GM19397 (cell line): ENCODE measurements around the gene PPM1J.

Experiments used
- ATAC-seq: cut with Tn5 transposase; IDR thresholded peaks from one replicate; pipeline ENCODE4 v1.9.1; 2021; ENCODE audit warnings: mild to moderate bottlenecking, moderate library complexity; ENCODE audit not compliant: unreplicated experiment

PPM1J gene

DNA sequence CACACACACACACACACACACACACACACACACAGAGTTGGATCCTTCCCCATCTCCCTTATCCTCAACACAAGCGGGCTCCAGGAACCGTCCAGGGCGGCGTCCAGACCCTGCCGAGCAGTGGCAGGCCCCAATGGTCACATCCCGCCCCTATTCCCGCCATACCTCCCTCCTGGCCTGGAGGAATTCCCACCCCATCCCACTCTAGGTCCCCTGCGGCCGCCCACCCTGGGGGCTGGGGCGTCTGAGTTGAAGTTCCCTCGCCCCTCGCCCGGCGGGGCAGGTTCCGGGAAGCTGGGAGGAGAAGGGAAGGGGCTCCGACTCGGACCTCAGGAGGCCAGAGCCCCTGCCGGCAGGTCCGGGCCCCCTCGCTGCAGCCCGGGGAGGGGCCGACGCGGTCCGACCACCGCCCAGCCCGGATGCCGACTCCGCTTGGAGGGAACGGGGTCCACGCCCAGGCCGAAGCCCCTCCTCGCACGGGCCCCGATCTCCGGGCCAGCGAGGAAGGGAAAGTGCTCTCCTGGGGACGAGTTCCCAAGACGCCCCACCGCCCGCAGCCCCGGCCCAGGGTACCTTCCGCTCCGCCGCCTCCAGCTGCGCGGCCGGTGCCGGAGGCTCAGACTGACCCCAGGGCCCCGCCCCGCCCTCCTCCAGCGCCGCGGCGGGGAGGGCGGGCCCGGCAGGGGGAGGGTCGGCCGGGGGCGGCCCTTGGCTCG lies 8.5 kb downstream of the PPM1J start, which contains the start of gene RHOC:
Gene RHOC (minus strand): TSS at position 623 of the 716 bp plus-strand sequence. CDS start 3,328 bp downstream, outside the sequence.
- peak; percentile 81 for ATAC-seq

DNA sequence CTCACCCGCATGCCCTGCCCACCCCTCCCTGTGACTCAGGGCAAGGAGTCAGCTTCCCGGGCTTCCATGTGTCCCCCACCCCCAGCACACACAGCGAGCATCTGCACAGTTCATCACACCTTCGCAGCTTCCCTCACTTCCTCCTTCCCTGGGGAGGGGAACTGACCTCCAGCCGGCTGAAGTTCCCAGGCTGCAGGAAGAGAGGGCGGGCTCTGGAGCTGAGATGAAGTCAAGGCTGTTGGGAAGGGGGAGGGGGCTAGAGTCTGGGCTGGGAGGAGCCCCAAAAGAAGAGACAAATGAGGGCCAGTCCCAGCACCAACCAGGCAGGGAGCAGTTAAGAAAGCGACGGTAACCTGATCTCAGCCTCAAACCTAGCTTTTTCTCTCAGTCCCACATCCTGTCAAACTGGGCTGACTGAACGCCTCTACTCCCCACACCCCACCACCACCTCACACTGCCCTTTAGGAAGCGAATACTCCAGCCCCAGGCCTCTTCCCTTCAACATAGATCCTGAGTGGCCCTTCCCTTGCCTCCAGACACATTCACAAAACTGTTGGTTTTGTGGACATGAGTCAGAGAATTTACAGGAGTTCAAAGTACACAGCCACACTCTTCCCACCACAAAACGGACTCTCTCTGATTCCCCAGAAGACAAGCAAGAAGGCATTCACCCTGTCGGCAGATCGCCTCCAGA lies 10.1 kb downstream of the PPM1J start:
- ATAC-seq = peak; percentile 42

DNA sequence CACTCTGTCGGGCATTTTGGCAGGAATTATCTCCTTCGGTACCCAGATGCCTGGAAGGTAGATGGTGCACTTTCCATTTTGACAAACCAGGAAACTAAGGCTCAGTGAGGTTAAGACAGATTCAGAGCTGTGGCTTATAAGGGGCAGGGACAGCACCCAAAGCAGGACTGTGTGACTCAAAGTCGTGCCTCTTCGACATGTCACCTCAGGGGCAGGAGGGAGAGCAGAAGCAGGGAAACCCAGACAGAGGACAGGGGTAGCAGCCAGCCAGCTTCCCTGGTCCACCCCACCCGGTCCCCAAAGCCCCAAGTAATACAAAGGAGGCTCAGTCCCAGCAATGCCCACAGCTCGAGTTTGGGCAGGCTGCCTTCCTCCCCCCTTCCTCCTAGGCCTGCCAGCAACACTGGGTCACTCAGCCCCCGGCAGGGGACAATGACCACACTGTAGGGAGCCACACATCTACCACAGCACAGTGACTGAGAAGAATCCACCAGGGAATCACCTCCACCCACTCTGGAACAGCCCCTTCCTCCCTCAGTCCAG lies 10.7 kb downstream of the PPM1J start:
- no peak for ATAC-seq

DNA sequence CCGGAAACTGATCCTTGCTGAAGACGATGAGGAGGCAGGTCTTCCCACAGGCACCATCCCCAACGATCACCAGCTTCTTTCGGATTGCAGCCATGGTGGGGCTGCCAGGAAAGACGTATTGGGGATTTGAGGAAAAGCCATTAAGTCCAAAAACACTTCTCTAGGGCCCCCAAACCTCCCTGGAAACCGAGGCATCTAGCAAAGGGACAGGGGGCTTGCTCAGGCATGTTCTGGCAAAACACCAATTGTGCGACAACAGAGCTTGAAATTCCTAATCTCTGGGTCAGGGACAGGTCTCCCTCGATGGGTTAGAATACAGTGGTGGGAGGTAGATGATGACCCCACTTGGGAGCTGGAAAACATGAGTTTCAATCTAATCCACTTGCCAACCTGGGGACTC lies 11.4 kb downstream of the PPM1J start:
- no peak for ATAC-seq

GRCh38 chr1:112702420-112703261 lies 12.5 kb downstream of the PPM1J start:
- no peak for ATAC-seq

- ATAC-seq = no peak
These were observed 13.1 kb downstream of the PPM1J start for GRCh38 chr1:112702067-112702395.

DNA sequence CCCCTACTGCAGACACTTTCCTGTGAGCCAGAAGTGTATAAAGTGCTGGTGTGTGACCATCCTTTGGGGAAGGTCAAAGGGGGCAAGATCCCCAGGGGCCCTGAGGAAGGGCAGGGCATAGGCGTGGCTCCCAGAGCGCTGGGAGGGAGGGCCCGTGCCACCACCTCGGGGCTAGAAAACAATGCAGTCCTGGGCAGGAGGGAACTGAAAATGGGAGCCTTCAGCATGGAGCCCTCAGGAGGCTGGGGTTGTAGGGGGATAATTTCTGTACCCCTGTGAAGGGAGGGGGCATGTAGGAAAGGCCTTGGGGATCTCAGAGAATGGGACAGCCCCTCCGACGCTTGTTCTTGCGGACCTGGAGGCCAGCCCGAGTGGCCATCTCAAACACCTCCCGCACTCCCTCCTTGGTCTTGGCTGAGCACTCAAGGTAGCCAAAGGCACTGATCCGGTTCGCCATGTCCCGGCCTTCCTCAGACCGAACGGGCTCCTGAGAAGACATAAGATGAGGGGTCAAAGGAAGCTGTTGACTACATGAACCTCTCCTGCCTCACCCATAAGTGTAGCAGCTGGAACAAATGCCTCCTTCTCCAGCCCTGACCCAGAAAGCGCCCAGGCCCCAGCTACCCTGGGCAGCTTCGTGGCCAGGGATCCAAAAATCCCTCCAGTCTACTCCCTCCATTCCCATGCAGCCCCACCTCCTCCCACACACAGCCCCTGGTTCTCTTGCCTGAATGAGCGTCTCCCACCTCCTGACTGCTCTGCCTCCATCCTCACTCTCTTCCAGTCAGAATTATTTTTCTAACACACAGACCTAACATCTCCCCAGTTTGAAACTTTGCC lies 13.7 kb downstream of the PPM1J start:
- no peak for ATAC-seq

DNA sequence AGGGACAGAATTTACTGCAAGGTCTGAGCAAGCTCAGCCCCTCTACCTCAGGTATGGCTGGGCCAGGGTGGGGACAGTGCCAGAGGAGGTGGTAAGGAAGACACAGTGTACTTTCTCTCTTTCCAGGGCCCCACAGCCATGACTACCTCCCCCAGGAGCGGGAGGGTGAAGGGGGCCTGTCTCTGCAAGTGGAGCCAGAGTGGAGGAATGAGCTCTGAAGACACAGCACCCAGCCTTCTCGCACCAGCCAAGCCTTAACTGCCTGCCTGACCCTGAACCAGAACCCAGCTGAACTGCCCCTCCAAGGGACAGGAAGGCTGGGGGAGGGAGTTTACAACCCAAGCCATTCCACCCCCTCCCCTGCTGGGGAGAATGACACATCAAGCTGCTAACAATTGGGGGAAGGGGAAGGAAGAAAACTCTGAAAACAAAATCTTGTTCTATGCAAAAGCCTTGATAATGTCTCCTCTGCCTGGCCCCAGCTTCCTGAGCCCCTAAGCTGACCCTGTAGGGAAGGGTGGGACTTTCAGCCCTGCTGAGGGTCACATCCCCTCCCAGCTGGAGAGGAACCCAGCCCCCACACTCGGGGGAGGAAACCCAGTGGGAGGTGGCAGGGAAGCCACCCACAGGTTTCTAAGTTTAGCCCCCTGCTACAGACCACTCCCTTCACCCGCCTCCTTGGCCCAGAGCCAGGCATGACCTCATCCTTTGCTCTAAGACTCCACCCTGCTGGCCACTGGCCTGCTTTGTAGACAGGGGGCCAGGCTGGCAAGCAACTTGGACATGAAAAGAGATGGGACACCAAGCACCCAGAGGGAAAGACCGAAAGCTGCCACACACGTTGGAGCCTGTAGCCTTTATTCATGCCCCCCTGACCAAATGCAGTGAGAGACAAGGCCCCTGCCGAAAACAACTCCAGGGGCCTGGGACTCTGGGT lies 14.6 kb downstream of the PPM1J start:
- ATAC-seq = peak; percentile 45

- ATAC-seq = no peak
These were observed 15.5 kb downstream of the PPM1J start for GRCh38 chr1:112699425-112700144.

- ATAC-seq = no peak
These were observed 16.5 kb downstream of the PPM1J start for GRCh38 chr1:112698366-112699310.

DNA sequence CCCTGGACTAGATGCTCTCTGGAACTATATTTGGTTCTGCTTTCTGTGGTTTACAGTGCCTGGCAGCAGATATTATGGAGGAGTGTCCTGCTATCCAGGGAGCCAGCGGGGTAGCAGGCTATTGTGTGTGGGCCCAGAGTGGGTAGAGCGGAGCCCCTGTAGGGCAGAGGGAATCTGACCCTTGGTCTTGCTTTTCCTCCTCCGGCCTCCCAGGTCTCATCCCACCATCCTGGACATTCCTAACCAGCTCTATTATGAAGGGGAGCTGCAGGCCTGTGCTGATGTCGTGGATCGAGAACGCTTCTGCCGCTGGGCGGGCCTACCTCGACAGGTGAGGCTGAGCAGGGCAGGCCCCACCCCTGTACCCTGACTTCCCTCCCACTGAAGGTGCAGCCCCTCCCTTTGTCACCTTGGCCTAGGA lies 17.3 kb downstream of the PPM1J start:
- ATAC-seq = no peak

DNA sequence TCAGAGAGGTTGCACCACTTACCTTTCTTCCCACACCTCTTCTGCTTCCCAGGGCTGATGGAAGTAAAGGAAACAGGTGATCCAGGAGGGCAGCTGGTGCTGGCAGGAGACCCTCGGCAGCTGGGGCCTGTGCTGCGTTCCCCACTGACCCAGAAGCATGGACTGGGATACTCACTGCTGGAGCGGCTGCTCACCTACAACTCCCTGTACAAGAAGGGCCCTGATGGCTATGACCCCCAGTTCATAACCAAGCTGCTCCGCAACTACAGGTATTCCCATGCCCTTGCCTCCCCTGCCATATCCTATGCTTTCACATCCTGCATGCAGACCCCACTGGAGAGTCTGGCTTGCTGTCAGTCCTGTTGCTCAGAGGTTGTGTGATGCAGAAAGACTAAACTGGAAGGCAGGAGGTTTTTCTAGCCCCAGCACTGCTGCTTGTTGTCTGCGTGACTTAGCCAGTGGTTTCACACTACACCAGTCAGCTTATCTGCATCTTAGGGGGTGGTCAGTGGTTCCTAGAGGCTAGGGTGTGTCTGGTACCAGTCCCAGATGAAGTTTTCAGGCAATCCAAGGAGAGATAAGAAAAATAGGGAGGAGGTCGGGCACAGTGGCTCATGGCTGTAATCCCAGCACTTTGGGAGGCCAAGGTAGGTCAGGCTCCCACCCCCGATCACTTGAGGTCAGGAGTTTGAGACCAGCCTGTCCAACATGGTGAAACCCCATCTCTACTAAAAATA lies 18.4 kb downstream of the PPM1J start:
- no peak for ATAC-seq

- no peak for ATAC-seq
These were observed 19.9 kb downstream of the PPM1J start for GRCh38 chr1:112695276-112695675.

DNA sequence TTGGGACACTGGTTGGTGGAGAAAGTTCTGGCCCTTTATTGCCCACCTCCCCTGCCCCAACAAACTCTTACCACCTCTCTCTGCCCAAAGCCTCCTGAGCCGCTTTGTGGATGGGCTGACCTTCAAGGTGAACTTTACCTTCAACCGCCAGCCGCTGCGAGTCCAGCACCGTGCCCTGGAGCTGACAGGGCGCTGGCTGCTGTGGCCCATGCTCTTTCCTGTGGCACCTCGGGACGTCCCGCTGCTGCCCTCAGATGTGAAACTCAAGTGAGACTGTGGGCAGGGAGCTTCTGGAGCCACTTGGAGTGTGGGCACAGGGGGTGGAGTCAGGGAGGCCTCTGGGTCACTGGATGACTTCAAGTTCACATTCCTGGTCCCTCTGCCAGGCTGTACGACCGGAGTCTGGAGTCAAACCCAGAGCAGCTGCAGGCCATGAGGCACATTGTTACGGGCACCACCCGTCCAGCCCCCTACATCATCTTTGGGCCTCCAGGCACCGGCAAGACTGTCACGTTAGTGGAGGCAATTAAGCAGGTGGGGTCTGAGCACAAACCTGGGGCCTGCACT lies 20.7 kb downstream of the PPM1J start:
- ATAC-seq = no peak

DNA sequence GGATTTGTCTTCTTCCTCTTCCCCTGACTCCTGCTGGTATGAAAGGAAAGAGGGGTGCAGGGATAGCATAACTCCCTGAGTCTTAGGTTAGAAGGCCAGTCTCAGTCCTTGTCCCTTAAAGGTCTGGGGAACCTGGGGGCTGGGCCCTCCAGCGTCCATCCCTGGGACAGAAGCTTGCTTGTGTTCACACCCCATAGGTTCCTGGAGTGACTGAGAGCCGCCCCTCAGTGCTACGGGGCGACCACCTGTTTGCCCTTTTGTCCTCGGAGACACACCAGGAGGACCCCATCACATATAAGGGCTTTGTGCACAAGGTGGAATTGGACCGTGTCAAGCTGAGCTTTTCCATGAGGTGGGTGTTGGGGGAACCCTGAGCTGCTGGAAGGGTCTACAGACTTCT lies 21.3 kb downstream of the PPM1J start:
- ATAC-seq = no peak

DNA sequence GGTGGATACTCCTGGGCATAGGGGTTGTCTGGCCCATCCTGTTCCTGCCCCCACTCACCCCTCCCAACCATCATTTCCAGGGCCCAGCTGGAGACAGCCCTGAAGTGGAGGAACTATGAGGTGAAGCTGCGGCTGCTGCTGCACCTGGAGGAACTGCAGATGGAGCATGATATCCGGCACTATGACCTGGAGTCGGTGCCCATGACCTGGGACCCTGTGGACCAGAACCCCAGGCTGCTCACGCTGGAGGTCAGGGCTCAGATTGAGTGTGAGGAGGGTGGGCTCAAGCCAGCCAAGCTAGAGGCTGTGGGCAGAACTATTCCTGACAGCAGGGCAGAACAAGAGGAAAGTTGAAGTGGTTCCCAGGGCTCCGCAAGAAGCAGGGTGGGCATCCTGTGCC lies 22.5 kb downstream of the PPM1J start:
- ATAC-seq = no peak

GRCh38 chr1:112689842-112690237 lies 25.3 kb downstream of the PPM1J start:
- ATAC-seq = no peak
